ENCODE results near the gene TMEM97.

The TMEM97 gene

DNA sequence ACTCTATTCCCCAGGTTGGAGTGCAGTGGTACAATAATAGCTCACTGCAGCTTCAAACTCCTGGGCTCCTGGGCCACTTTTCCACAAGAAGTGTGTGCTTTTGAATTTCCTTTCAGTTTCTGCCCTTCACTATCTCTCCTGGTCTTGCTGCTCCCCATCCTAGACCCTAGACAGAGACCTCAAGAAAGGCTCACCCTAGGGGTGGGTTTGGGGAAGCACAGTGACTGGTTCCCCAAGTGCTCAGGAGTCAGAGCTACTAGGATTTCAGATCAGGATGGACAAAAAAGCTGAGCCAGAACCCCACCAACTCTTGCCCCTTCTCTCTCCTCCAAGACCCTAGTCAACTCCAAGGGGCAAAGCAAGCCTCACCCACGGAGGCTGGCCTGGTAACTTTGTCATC lies 47.6 kb downstream of the TMEM97 start:
- TF ChIP-seq, protein P1, sequence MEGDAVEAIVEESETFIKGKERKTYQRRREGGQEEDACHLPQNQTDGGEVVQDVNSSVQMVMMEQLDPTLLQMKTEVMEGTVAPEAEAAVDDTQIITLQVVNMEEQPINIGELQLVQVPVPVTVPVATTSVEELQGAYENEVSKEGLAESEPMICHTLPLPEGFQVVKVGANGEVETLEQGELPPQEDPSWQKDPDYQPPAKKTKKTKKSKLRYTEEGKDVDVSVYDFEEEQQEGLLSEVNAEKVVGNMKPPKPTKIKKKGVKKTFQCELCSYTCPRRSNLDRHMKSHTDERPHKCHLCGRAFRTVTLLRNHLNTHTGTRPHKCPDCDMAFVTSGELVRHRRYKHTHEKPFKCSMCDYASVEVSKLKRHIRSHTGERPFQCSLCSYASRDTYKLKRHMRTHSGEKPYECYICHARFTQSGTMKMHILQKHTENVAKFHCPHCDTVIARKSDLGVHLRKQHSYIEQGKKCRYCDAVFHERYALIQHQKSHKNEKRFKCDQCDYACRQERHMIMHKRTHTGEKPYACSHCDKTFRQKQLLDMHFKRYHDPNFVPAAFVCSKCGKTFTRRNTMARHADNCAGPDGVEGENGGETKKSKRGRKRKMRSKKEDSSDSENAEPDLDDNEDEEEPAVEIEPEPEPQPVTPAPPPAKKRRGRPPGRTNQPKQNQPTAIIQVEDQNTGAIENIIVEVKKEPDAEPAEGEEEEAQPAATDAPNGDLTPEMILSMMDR (IDR thresholded peaks at IDR 0.05; ENCODE audit: low read length, missing control alignments), result peak; percentile 14
- H3K4me3 ChIP-seq (replicated peaks; ENCODE audit: low read depth, low read length), result no peak overlapping the region
- no peak for DNase-seq (ENCODE audit: low read depth)

DNA sequence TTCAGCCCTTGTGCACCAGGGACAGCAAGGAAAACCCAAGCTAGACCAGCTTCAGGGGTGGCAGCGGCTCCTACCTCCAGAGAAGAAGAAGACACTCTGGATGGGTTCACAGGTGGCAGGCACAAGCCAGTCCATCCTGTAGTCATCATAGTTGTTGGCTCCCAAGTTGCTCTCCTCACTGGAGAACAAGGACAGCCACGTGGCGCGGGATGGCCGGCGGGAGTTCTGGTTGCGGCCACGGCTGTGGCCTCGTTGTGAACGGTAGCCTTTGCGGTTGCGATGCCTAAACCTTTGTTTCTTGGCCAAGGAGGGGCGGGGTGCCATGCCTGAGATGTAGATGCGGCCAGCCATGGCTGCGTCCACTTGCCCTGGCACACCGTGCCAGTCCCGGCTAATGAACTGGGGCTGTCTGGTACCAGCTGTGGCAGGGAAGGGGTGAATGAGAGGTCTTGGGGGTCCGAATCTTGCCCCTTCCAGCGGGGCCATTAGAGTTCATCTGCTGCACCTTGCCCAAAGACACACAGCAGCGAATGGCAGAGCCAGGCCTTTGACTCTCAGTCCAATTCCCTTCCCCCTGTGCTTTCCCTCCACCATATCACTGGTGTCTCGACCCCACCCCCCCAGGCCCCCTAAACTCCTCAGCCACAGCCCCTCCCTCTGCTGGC lies 48.8 kb downstream of the TMEM97 start:
- TF ChIP-seq, protein P1 (IDR thresholded peaks at IDR 0.05; ENCODE audit: low read length, missing control alignments), result no peak
- H3K4me3 ChIP-seq (replicated peaks; ENCODE audit: low read depth, low read length), result no peak overlapping the region
- no peak for DNase-seq (ENCODE audit: low read depth)

DNA sequence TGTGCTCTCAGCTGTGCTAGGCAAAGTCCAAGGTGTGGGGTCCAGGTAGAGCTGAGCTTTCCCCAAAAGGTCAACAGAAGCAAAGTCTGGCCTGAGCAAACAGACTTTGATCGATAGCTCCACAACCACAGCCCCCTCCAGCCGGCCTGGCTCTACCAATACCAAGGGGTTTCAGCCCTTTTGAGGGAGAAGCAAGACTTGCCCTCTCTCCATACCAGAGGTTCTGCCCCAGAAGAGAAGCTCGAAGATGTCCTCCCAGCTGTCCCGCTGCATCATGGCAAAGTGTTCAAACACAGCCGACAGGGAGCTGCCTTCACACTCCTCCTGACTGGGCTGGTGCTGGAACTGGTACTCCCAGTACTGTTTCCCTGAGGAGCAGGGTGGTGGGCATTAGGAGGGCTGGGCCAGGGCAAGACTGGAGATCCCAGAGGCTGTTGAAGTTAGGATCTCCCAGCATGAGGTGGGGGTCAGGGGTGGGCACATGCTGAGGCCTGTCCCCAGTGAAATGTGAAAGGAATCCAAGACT lies 49.4 kb downstream of the TMEM97 start:
- no peak overlapping the region for H3K4me3 ChIP-seq (replicated peaks; ENCODE audit: low read depth, low read length)
- DNase-seq (ENCODE audit: low read depth), result no peak
- TF ChIP-seq, protein P1 (IDR thresholded peaks at IDR 0.05; ENCODE audit: low read length, missing control alignments), result no peak

DNA sequence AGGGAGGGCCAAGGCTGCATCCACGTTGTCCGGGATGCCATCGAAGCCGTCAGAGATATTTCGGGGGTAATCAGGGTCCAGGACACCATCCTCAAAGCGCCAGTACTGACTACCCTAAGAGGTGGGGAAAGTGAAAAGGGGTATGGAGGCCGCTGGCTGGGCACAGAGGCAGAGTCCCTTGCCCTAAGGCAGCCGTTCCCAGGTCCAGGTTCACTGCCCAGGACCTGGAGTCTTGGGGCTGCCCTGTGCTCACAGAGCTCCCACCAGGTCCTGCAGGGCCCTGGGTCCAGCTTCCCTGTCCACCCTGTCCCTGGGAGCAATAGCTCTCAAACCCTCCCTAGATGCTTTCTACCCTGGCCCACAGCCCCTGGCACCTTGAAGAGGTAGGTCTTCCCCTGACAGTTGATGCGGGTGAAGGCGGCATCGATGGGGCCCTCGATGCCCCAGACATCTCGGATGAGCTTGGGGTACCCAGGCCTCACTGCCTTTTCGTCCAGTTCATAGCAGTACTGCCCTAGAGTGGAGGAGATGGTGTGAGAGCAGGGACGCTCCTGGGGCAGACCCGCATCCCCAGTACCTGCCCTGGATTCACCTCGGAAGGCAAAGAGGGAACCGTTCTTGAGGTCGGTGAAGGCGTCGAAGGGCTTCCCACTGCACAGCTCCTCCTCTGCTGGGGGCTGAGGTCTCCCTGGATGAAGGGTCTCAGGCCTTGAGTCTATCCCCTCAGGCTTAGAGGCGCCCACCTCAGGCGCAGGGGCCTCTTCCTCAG lies 50.1 kb downstream of the TMEM97 start:
- TF ChIP-seq, protein P1 (IDR thresholded peaks at IDR 0.05; ENCODE audit: low read length, missing control alignments), result no peak
- no peak for DNase-seq (ENCODE audit: low read depth)
- no peak overlapping the region for H3K4me3 ChIP-seq (replicated peaks; ENCODE audit: low read depth, low read length)

DNA sequence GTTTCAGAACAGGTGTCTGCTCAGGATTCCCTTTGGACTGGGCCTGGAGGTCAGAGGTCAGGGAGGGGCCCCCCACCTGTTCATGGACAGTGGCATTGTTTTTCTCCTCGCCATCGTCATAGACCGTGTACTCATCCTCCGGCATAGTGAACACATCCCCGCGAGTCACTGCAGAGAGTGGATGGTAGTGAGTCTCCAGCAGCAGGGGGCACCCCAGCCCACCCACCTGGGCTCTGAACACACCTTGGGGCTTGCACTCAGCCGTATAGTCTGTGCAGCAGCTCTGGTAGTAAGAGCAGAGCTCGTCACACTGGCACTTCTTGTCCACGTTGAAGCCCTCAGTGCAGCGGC lies 50.7 kb downstream of the TMEM97 start:
- TF ChIP-seq, protein P1 (IDR thresholded peaks at IDR 0.05; ENCODE audit: low read length, missing control alignments), result no peak
- H3K4me3 ChIP-seq (replicated peaks; ENCODE audit: low read depth, low read length), result no peak overlapping the region
- no peak for DNase-seq (ENCODE audit: low read depth)

DNA sequence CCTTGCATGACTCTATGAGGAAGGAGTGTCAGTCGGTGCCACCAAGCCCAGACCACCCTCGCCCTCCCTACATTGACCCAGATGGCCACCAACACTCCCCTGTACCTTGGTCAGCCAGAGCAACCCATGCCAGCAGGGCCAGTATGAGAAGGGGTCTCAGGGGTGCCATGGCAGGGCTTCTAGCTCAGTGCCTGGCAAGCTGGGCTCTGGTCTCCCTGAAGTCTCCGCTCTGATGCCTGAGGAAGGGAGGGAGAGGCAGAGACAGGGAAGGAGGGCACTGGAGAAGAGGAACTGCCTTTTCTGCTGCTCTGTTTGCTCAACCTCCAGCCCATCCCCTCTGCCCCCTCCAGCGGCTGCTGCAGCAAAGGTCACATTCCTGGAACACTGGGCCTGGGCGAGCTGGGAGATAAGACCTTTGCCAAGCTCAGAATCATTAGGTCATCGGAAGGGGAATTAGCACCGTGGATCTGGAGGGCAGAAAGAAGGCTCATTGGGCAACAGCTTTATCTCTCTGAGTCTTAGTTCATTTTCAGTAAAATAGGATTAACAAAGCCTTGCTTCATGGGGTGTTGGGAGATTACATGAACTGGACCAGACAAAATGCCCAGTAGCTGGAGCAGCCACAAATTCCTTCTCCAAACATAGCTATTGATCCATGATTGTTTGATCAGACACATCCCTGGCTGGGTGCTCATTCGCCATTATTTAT lies 51.2 kb downstream of the TMEM97 start, which contains the start of gene VTN:
VTN (minus strand) TSS at position 273 of the 709 bp plus-strand sequence; CDS start at position 169, 104 bp downstream.
- DNase-seq (ENCODE audit: low read depth), result peak; percentile 70

More for the DNA sequence above, 51.2 kb downstream of the TMEM97 start, which contains the start of gene VTN:
- TF ChIP-seq, protein P1 (IDR thresholded peaks at IDR 0.05; ENCODE audit: low read length, missing control alignments), result no peak
- H3K4me3 ChIP-seq (replicated peaks; ENCODE audit: low read depth, low read length), result peak within 1 kb of the TSS; percentile 60

Measured in fibroblast of pulmonary artery (primary cell).